SK-N-SH treated with all-trans-retinoic acid at 6 μM for 48 hours (cell line): ENCODE data around the gene ISOC2.

ENCODE experiments used
- ATAC-seq: fragments of 200-7000 bp; cut with Tn5 transposase; 3 replicates; pipeline ENCODE4 v1.9.1; 2020; ENCODE audit warnings: mild to moderate bottlenecking, moderate library complexity
- ARNTL ChIP-seq: fragments of 450-650 bp; formaldehyde crosslinking; IDR thresholded peaks from 2 replicates; pipeline ENCODE4 v1.5.0; 2020; ENCODE audit warnings: low read depth, mild to moderate bottlenecking, moderate library complexity, borderline replicate concordance
- BACH2 ChIP-seq: fragments of 250-450 bp; sonication (Bioruptor Pico); IDR thresholded peaks from 2 replicates; pipeline ENCODE4 v1.9.0; 2021; ENCODE audit warnings: mild to moderate bottlenecking, borderline replicate concordance
- CREB5 ChIP-seq: fragments of 250-450 bp; sonication (Bioruptor Pico); IDR thresholded peaks from 2 replicates; pipeline ENCODE4 v1.5.1; 2020; ENCODE audit warnings: low read depth, mild to moderate bottlenecking, moderate library complexity
- CSDC2 ChIP-seq: fragments of 250-450 bp; sonication (Bioruptor Pico); IDR thresholded peaks from 2 replicates; pipeline ENCODE4 v1.5.0; 2020; ENCODE audit warnings: mild to moderate bottlenecking, moderate library complexity
- ESRRG ChIP-seq: fragments of 250-450 bp; sonication (Bioruptor Pico); IDR thresholded peaks from 2 replicates; pipeline ENCODE4 v1.6.1; 2021; ENCODE audit warnings: mild to moderate bottlenecking
- ISL1 ChIP-seq: fragments of 250-450 bp; sonication (Bioruptor Pico); IDR thresholded peaks from 2 replicates; pipeline ENCODE4 v2.1.2; 2022; ENCODE audit warnings: mild to moderate bottlenecking, moderate library complexity
- OSR1 ChIP-seq: fragments of 250-450 bp; sonication (Bioruptor Pico); IDR thresholded peaks from 2 replicates; pipeline ENCODE4 v1.8.0; 2022; ENCODE audit warnings: moderate library complexity, mild to moderate bottlenecking, inconsistent platforms
- PPARA ChIP-seq: fragments of 250-450 bp; sonication (Bioruptor Pico); IDR thresholded peaks from 2 replicates; pipeline ENCODE4 v1.5.0; 2020; ENCODE audit warnings: mild to moderate bottlenecking, borderline replicate concordance
- RARB ChIP-seq: fragments of 250-450 bp; sonication (Bioruptor Pico); IDR thresholded peaks from 2 replicates; pipeline ENCODE4 v1.8.0; 2021; ENCODE audit warnings: mild to moderate bottlenecking, moderate library complexity
- SNAI2 ChIP-seq: fragments of 250-450 bp; sonication (Bioruptor Pico); IDR thresholded peaks from 2 replicates; pipeline ENCODE4 v1.5.0; 2020; ENCODE audit warnings: mild to moderate bottlenecking, moderate library complexity
- TCF4 ChIP-seq: fragments of 250-450 bp; sonication (Bioruptor Pico); IDR thresholded peaks from 2 replicates; pipeline ENCODE4 v1.8.0; 2021; ENCODE audit warnings: mild to moderate bottlenecking, moderate library complexity, borderline replicate concordance
- TOX ChIP-seq: fragments of 250-450 bp; sonication (Bioruptor Pico); IDR thresholded peaks from 2 replicates; pipeline ENCODE4 v1.8.0; 2021; ENCODE audit warnings: mild to moderate bottlenecking, moderate library complexity, borderline replicate concordance
- ZC3H10 ChIP-seq: fragments of 250-450 bp; sonication (Bioruptor Pico); IDR thresholded peaks from 2 replicates; pipeline ENCODE4 v1.5.1; 2021; ENCODE audit warnings: mild to moderate bottlenecking, moderate library complexity
- ZFP3 ChIP-seq: fragments of 250-450 bp; sonication (Bioruptor Pico); IDR thresholded peaks from 2 replicates; pipeline ENCODE4 v1.5.0; 2020; ENCODE audit warnings: mild to moderate bottlenecking, moderate library complexity
- ZNF565 ChIP-seq: fragments of 450-650 bp; formaldehyde crosslinking; conservative IDR thresholded peaks from 2 replicates; pipeline ENCODE4 v1.5.0; 2020; ENCODE audit warnings: low read depth, mild to moderate bottlenecking, moderate library complexity
- ZNF70 ChIP-seq: fragments of 450-650 bp; formaldehyde crosslinking; IDR thresholded peaks from 2 replicates; pipeline ENCODE4 v1.5.0; 2020; ENCODE audit warnings: mild to moderate bottlenecking, moderate library complexity
- ZNF8 ChIP-seq: fragments of 450-650 bp; formaldehyde crosslinking; IDR thresholded peaks from 2 replicates; pipeline ENCODE4 v1.5.0; 2020; ENCODE audit warnings: mild to moderate bottlenecking, moderate library complexity
- TF ChIP-seq, protein P1 (sequence below): fragments of 250-450 bp; sonication (Bioruptor Pico); IDR thresholded peaks from 2 replicates; pipeline ENCODE4 v1.8.0; 2021; ENCODE audit warnings: low read depth, mild to moderate bottlenecking, moderate library complexity, borderline replicate concordance
- TF ChIP-seq, protein P2 (sequence below): fragments of 250-450 bp; sonication (Bioruptor Pico); IDR thresholded peaks from 2 replicates; pipeline ENCODE4 v1.5.1; 2021; ENCODE audit warnings: mild to moderate bottlenecking, moderate library complexity
- TF ChIP-seq, protein P3 (sequence below): fragments of 250-450 bp; sonication (Bioruptor Pico); IDR thresholded peaks from 2 replicates; pipeline ENCODE4 v1.5.0; 2020; ENCODE audit warnings: mild to moderate bottlenecking, moderate library complexity

The ISOC2 gene

DNA sequence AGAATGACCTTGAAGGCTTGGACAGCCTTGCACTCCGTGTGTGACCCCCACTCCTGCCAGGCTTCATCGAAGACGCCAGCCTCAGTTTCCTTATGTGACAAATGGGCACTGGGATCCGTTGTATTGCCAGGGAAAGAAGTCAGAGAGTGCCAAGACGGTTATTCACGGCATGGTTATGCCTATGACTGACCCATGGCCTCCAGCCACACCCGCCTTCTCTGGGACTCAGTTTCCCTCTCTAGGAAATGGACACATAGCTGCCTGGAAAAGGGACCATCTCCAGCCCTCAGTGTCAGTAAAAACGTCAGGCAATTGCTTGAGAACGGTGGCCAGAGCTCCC is 52.9 kb downstream of the ISOC2 start:
- no peak for ATAC-seq
- TF ChIP-seq CREB5 (CRISPR knock-in tag), result 0 out of 2 replicates have a peak, but pooled peaks have one; percentile 29
- TF ChIP-seq BACH2, result no peak
- no peak for TF ChIP-seq RARB
- no peak for TF ChIP-seq ISL1 (CRISPR knock-in tag)
- TF ChIP-seq, protein P1, sequence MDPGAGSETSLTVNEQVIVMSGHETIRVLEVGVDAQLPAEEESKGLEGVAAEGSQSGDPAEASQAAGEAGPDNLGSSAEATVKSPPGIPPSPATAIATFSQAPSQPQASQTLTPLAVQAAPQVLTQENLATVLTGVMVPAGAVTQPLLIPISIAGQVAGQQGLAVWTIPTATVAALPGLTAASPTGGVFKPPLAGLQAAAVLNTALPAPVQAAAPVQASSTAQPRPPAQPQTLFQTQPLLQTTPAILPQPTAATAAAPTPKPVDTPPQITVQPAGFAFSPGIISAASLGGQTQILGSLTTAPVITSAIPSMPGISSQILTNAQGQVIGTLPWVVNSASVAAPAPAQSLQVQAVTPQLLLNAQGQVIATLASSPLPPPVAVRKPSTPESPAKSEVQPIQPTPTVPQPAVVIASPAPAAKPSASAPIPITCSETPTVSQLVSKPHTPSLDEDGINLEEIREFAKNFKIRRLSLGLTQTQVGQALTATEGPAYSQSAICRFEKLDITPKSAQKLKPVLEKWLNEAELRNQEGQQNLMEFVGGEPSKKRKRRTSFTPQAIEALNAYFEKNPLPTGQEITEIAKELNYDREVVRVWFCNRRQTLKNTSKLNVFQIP (CRISPR knock-in tag), result no peak
- TF ChIP-seq ARNTL, result no peak
- TF ChIP-seq TCF4 (CRISPR knock-in tag), result no peak
- TF ChIP-seq ESRRG (CRISPR knock-in tag), result no peak
- no peak for TF ChIP-seq ZNF70
- TF ChIP-seq TOX (CRISPR knock-in tag), result no peak
- TF ChIP-seq PPARA, result no peak
- no peak for TF ChIP-seq OSR1 (CRISPR knock-in tag)
- TF ChIP-seq, protein P2, sequence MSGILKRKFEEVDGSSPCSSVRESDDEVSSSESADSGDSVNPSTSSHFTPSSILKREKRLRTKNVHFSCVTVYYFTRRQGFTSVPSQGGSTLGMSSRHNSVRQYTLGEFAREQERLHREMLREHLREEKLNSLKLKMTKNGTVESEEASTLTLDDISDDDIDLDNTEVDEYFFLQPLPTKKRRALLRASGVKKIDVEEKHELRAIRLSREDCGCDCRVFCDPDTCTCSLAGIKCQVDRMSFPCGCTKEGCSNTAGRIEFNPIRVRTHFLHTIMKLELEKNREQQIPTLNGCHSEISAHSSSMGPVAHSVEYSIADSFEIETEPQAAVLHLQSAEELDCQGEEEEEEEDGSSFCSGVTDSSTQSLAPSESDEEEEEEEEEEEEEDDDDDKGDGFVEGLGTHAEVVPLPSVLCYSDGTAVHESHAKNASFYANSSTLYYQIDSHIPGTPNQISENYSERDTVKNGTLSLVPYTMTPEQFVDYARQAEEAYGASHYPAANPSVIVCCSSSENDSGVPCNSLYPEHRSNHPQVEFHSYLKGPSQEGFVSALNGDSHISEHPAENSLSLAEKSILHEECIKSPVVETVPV, result peak; percentile 52; the same call in 1 of the 2 replicates
- TF ChIP-seq ZNF8, result no peak
- TF ChIP-seq ZNF565 (CRISPR knock-in tag), result no peak
- TF ChIP-seq SNAI2 (CRISPR knock-in tag), result peak; percentile 68; the same call in 1 of the 2 replicates
- TF ChIP-seq, protein P3, sequence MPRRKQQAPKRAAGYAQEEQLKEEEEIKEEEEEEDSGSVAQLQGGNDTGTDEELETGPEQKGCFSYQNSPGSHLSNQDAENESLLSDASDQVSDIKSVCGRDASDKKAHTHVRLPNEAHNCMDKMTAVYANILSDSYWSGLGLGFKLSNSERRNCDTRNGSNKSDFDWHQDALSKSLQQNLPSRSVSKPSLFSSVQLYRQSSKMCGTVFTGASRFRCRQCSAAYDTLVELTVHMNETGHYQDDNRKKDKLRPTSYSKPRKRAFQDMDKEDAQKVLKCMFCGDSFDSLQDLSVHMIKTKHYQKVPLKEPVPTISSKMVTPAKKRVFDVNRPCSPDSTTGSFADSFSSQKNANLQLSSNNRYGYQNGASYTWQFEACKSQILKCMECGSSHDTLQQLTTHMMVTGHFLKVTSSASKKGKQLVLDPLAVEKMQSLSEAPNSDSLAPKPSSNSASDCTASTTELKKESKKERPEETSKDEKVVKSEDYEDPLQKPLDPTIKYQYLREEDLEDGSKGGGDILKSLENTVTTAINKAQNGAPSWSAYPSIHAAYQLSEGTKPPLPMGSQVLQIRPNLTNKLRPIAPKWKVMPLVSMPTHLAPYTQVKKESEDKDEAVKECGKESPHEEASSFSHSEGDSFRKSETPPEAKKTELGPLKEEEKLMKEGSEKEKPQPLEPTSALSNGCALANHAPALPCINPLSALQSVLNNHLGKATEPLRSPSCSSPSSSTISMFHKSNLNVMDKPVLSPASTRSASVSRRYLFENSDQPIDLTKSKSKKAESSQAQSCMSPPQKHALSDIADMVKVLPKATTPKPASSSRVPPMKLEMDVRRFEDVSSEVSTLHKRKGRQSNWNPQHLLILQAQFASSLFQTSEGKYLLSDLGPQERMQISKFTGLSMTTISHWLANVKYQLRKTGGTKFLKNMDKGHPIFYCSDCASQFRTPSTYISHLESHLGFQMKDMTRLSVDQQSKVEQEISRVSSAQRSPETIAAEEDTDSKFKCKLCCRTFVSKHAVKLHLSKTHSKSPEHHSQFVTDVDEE (CRISPR knock-in tag), result no peak

GRCh38 chr19:55407800-55408532 is 53.5 kb downstream of the ISOC2 start:
- peak; percentile 96 for ATAC-seq
- TF ChIP-seq CSDC2 (0 out of 2 replicates have a peak, but pooled peaks have one; percentile 21), OSR1 (CRISPR knock-in tag) (no peak)
- TF ChIP-seq, all 23 proteins: peak for 1

DNA sequence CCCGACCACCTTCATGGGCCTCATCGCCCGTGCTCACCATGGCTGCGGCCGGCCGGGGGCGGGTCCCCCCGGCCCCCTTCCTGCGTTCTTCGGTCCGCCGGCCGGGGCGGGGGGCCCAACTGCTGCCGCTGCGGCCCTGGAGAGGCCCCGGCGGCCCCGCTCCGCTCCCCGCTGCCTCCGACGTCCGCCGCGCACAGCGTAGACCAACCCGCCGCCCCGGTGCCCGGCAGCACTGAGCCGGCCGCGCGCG is 54.0 kb downstream of the ISOC2 start, which contains the start of gene UBE2S:
Gene UBE2S, minus strand, starts transcription at position 239 of the 250 bp plus-strand sequence. Its CDS starts 199 bp downstream, at position 40.
- ATAC-seq, result peak; percentile 80

DNA sequence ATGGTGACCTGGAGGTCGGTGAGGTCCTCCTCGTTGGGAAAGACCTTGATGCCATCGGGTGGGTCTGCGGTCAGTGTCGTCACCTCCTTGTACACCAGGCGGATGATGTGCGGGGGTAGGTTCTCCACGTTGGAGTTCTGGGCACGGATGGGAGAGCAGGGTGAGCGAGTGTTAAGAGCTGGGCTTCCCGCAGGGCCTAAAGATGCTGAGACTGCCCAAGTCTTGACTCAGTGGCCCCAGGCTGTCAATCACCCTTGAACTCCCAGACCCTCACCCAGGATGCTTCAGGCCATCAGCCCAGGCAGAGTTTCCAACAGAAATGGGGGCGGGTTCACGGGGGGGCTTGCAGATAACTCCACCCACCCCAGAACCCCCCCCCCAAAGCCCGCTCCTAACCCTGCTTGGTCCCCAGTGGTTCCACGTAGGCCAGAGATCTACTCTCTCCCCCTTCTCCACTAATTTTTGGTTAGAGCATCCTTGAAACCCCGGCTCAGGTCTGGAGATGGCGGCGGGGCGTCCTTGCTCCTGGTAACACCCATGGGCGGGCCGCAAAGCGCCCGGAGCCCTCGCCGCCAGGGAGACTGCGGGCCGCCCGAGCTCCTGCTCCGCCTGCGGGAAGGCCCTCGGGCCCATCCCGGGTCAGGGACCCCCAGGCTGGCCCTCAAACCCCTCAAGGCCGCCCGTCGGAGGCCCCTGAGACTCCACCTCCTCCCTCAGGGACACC is 54.5 kb downstream of the ISOC2 start:
- no peak for TF ChIP-seq ZFP3
- TF ChIP-seq ESRRG (CRISPR knock-in tag), result no peak
- no peak for TF ChIP-seq ISL1 (CRISPR knock-in tag)
- TF ChIP-seq ZC3H10 (CRISPR knock-in tag), result no peak
- TF ChIP-seq, protein P1 (CRISPR knock-in tag), result no peak
- TF ChIP-seq ZNF8, result no peak
- peak; percentile 25 for ATAC-seq
